Spleen (tissue), 11 donors: ENCODE measurements around the gene NAPSA. TPM values are rescaled to one million over a fixed set of nuclear protein-coding genes. Genes with fewer than 3 reads are reported as not detected.
"Not testable (repeated sequence)": the region's sequence is repeated elsewhere in the genome, so short reads cannot be mapped to it uniquely, and the experiment has no call there.

Experiments
- DNase-seq: peaks from one replicate; pipeline ENCODE4 v3.0.0-alpha.2; 2020
- H3K27ac ChIP-seq, 8 donors: fragments of 200-600 bp; sonication (generic) in 7 of 8; 1 replicate in 4 of 8; 2 replicates in 4 of 8; pipeline versions ENCODE4 v1.5.0 to v1.8.0; 2016 to 2021; ENCODE audit warnings: inconsistent platforms in 4 of 8, mild to moderate bottlenecking in 4 of 8, moderate library complexity in 1 of 8
- H3K27me3 ChIP-seq, 7 donors: fragments of 200-600 bp; sonication (generic) in 6 of 7; replicated peaks in 1 of 7; 1 replicate in 4 of 7; 2 replicates in 3 of 7; pipeline versions ENCODE4 v1.5.0 to v1.8.0; 2016 to 2021; ENCODE audit warnings: inconsistent platforms in 3 of 7, mild to moderate bottlenecking in 1 of 7
- H3K36me3 ChIP-seq, 6 donors: fragments of 200-600 bp; sonication (generic) in 5 of 6; 1 replicate in 4 of 6; 2 replicates in 2 of 6; pipeline versions ENCODE4 v1.5.0 to v1.8.0; 2016 to 2021; ENCODE audit warnings: inconsistent platforms in 2 of 6
- H3K4me1 ChIP-seq, 6 donors: fragments of 200-600 bp; sonication (generic) in 5 of 6; 1 replicate in 3 of 6; 2 replicates in 3 of 6; pipeline versions ENCODE4 v1.5.0 to v1.8.0; 2016 to 2021; ENCODE audit warnings: inconsistent platforms in 3 of 6
- H3K4me3 ChIP-seq, 8 donors: fragments of 200-600 bp; sonication (generic) in 7 of 8; 1 replicate in 4 of 8; 2 replicates in 4 of 8; pipeline versions ENCODE4 v1.5.0 to v1.8.0; 2016 to 2021; ENCODE audit warnings: inconsistent platforms in 4 of 8, mild to moderate bottlenecking in 4 of 8, moderate library complexity in 2 of 8
- H3K9me3 ChIP-seq, 8 donors: fragments of 200-600 bp; sonication (generic) in 7 of 8; 1 replicate in 4 of 8; 2 replicates in 4 of 8; pipeline versions ENCODE4 v1.5.0 to v1.8.0; 2016 to 2021; ENCODE audit warnings: inconsistent platforms in 4 of 8
- CTCF ChIP-seq, 11 experiments: fragments of 200-600 bp in 7 of 11; fragments of 450-650 bp in 4 of 11; sonication (generic) in 4 of 11; IDR thresholded peaks in 8 of 11; conservative IDR thresholded peaks in 3 of 11; 1 replicate in 7 of 11; 2 replicates in 4 of 11; pipeline versions ENCODE4 v1.4.0 to v1.8.0; 2016 to 2021; ENCODE audit warnings: antibody characterized with exemption in 11 of 11, inconsistent platforms in 4 of 11, mild to moderate bottlenecking in 1 of 11
- POLR2A ChIP-seq, 3 donors: fragments of 450-650 bp; IDR thresholded peaks; one replicate each; pipeline ENCODE4 v1.5.1; 2017; ENCODE audit warnings: antibody characterized with exemption in 3 of 3, mild to moderate bottlenecking in 1 of 3
- POLR2AphosphoS5 ChIP-seq, 3 donors: sonication (generic); formaldehyde crosslinking; IDR thresholded peaks; one replicate each; pipeline ENCODE4 v1.5.1; 2017; ENCODE audit warnings: antibody characterized with exemption in 3 of 3
- WGBS, 5 donors: extraction: QIAGEN DNeasy Blood & Tissue Kit in 3 of 5; methylation state at CpG; one replicate each; pipeline versions ENCODE4 v1.1.5 to v1.1.7; 2013 to 2018; 5-methylcytosine and 5-hydroxymethylcytosine counted together
- intact Hi-C: fragments of 100-400 bp; cut with DNase I; formaldehyde crosslinking; loops from one replicate; pipeline ENCODE4 v1.15.0; 2023; ENCODE audit warnings: low total_unique reads
- polyA plus RNA-seq, 3 donors: library from polyadenylated mRNA; stranded (reverse); fragments of 200-250 nt; gene quantifications; one replicate each; pipeline ENCODE4 v1.2.1, GENCODE V29; 2013
- total RNA-seq, 7 donors: library from RNA; depleted of rRNA in 3 of 7; stranded (reverse); fragments of >200 nt in 3 of 7; fragmentation: NEBNext Ultra II Directional in 4 of 7; extraction: Animal tissue kit (Norgen Biotek cat#: 25700) in 4 of 7; gene quantifications; one replicate each; pipeline versions ENCODE4 v1.1.0 to v1.2.1, GENCODE V29; 2016 to 2021
- donor health status: healthy with polysubstance abuse.
- donor health status: DM: no; HTN: no; CAD: no; lungs with moderate emphysema.
- donor health status: DM: no; HTN: no; CAD: no.
- donor health status: Bipolar disorder and iron deficiency.
- donor health status: healthy.
- donor health status: DM: no; HTN: no; CAD: no.
- donor health status: DM: yes; HTN: yes; CAD: no.

The NAPSA gene
- total and polyA plus RNA-seq, 10 donors: 1.5 to 6.4 (median 2.7) TPM

DNA sequence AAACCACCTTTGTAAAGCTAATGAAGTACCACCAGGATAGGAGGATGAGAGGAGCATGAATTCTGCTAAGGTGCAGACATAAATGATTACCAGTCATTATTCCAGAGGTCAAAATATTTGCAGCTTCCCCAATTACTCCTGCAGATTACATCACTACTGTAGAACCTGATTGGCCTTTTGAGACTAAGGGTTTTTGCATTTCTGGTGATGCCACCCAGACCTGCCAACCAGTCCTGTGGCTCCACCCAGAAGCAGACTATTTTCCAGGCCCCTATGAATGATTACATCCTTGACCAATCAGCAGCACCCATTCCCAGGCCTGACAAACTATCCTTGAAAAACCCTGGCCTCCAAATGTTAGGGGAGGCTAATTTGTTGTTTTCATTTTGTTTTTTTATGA, 25.1 kb downstream of the NAPSA start:
- intact Hi-C loops: no loop called here
- Histone ChIP-seq H3K4me1 (peaks cover 4 to 90% (median 41%) of the 10 kb centered on the region in 6 donors), H3K27ac (peak overlapping the region in 5 of 8 donors; percentile 62 to 80 (median 77)), H3K36me3 (peaks cover 0 to 37% (median 2%) of the 10 kb centered on the region in 6 donors), H3K27me3 (no peaks in the 10 kb centered on the region), H3K4me3 (peak overlapping the region in 3 of 8 donors; percentile 49 to 65 (median 54)), H3K9me3 (peaks cover 0 to 14% (median 5%) of the 10 kb centered on the region in 8 donors)
- TF ChIP-seq POLR2AphosphoS5 (IDR thresholded peaks at IDR 0.05) (no peak), CTCF (IDR thresholded peaks at IDR 0.05 in 8 of 11, conservative IDR thresholded peaks at IDR 0.05 in 3 of 11) (no peak), POLR2A (IDR thresholded peaks at IDR 0.05) (no peak)
- no peak for DNase-seq

DNA sequence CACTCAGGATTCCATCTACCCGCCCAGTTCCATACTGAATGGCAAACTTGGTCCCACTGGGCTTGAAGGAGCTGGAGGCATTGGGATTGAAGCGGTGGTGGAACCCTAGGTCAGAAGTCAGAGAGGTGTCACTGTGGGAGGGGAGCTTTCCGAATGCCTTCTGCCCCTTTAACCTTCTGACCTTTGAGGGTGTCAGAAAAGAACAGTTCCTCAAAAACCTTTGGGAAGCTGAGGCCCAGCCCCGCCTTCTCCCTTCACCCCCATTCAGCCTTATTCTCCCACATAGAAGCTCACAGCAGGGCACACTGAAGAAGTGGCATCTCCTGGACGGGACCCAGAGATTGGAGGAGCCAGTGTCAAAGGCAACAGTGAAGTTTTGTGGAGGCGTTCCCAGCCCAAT, 28.4 kb downstream of the NAPSA start:
- H3K4me3 ChIP-seq, H3K27ac ChIP-seq, DNase-seq, intact Hi-C loops, H3K9me3 ChIP-seq: not testable (repeated sequence)
- WGBS, 5 donors: 70 to 91% (median 86%) methylated on average over 5 to 6 of the region's 6 CpGs
- Histone ChIP-seq H3K4me1 (peaks cover 6 to 92% (median 57%) of the 10 kb centered on the region in 6 donors), H3K36me3 (peaks cover 0 to 49% (median 2%) of the 10 kb centered on the region in 6 donors), H3K27me3 (peaks cover 0 to 32% (median 13%) of the 10 kb centered on the region in 7 donors)

GRCh38 chr19:50334741-50335421, 30.6 kb downstream of the NAPSA start:
- DNase-seq: peak; percentile 71
- intact Hi-C loops: no loop called here
- Histone ChIP-seq H3K36me3 (peaks cover 0 to 49% (median 2%) of the 10 kb centered on the region in 6 donors), H3K4me3 (no peak overlapping the region), H3K4me1 (peaks cover 0 to 92% (median 57%) of the 10 kb centered on the region in 6 donors), H3K9me3 (peaks cover 0 to 9% (median 0%) of the 10 kb centered on the region in 8 donors), H3K27me3 (peaks cover 0 to 54% (median 26%) of the 10 kb centered on the region in 7 donors), H3K27ac (peak overlapping the region in 1 of 8 donors; percentile 17)
- WGBS, 5 donors: 90 to 94% (median 93%) methylated on average over 11 to 12 of the region's 12 CpGs
- no peak for TF ChIP-seq POLR2A (IDR thresholded peaks at IDR 0.05)
- peak in 2 of 3 donors; percentile 19 to 52 for TF ChIP-seq POLR2AphosphoS5 (IDR thresholded peaks at IDR 0.05)

- peaks cover 0 to 91% (median 55%) of the 10 kb centered on the region in 6 donors for H3K4me1 ChIP-seq
- peaks cover 0 to 18% (median 0%) of the 10 kb centered on the region in 8 donors for H3K9me3 ChIP-seq
- H3K27me3 ChIP-seq: peaks cover 0 to 63% (median 30%) of the 10 kb centered on the region in 7 donors
- TF ChIP-seq CTCF (IDR thresholded peaks at IDR 0.05 in 8 of 11, conservative IDR thresholded peaks at IDR 0.05 in 3 of 11): no peak
- TF ChIP-seq POLR2A (IDR thresholded peaks at IDR 0.05): no peak
- peak; percentile 85 to 93 (median 91) for TF ChIP-seq POLR2AphosphoS5 (IDR thresholded peaks at IDR 0.05)
- peaks cover 0 to 47% (median 2%) of the 10 kb centered on the region in 6 donors for H3K36me3 ChIP-seq
- peak overlapping the region in 7 of 8 donors; percentile 52 to 87 (median 77) for H3K27ac ChIP-seq
- peak overlapping the region; percentile 22 to 75 (median 34) for H3K4me3 ChIP-seq
- DNase-seq: peak; percentile 92
- intact Hi-C loops: no loop called here
- 13 to 16% (median 14%) methylated on average over 47 to 54 of the region's 54 CpGs for WGBS, 5 donors
Measured at GRCh38 chr19:50333737-50334617, 31.5 kb downstream of the NAPSA start.
